Progenitor cell of endocrine pancreas (in vitro differentiated cells): ENCODE measurements around the gene LRRC26. TPM values are rescaled to one million over a fixed set of nuclear protein-coding genes. Genes with fewer than 3 reads are reported as not detected.

Experiments used
- DNase-seq: peaks from one replicate; pipeline ENCODE4 v3.0.0; 2021; ENCODE audit warnings: low spot score; ENCODE audit not compliant: unreplicated experiment
- H3K27ac Mint-ChIP-seq: 2 replicates; pipeline ENCODE4 v1.8.0; 2021; ENCODE audit warnings: mild to moderate bottlenecking, moderate library complexity, mixed read lengths
- H3K27me3 Mint-ChIP-seq: 2 replicates; pipeline ENCODE4 v1.8.0; 2021; ENCODE audit warnings: mixed read lengths
- H3K36me3 Mint-ChIP-seq: 2 replicates; pipeline ENCODE4 v1.8.0; 2022; ENCODE audit warnings: mixed read lengths; ENCODE audit not compliant: insufficient read depth
- H3K4me1 Mint-ChIP-seq: 2 replicates; pipeline ENCODE4 v1.8.0; 2021; ENCODE audit warnings: low read depth, mixed read lengths
- H3K4me3 Mint-ChIP-seq: 2 replicates; pipeline ENCODE4 v1.8.0; 2021; ENCODE audit warnings: low read depth, mild to moderate bottlenecking, moderate library complexity, mixed read lengths
- H3K9me3 Mint-ChIP-seq: 2 replicates; pipeline ENCODE4 v1.8.0; 2021; ENCODE audit warnings: low read depth, mixed read lengths
- total RNA-seq: library from RNA; stranded (reverse); gene quantifications from 2 replicates; pipeline ENCODE4 v1.2.1, GENCODE V29; 2021
- TF ChIP-seq, protein P1 (sequence below): fragments of 200-600 bp; sonication (generic); IDR thresholded peaks from one replicate; pipeline ENCODE4 v1.5.0; 2021; ENCODE audit warnings: antibody characterized with exemption, mild to moderate bottlenecking; ENCODE audit not compliant: unreplicated experiment

The LRRC26 gene
- total RNA-seq, 1 donor from 2014 or later: 0.89 TPM

- Mint-ChIP-seq H3K9me3 (no peaks in the 10 kb centered on the region), H3K27ac (no peak overlapping the region), H3K36me3 (peaks cover 6% of the 10 kb centered on the region), H3K27me3 (no peaks in the 10 kb centered on the region), H3K4me1 (peaks cover under 1% of the 10 kb centered on the region), H3K4me3 (no peak overlapping the region)
- DNase-seq: no peak
- TF ChIP-seq, protein P1, sequence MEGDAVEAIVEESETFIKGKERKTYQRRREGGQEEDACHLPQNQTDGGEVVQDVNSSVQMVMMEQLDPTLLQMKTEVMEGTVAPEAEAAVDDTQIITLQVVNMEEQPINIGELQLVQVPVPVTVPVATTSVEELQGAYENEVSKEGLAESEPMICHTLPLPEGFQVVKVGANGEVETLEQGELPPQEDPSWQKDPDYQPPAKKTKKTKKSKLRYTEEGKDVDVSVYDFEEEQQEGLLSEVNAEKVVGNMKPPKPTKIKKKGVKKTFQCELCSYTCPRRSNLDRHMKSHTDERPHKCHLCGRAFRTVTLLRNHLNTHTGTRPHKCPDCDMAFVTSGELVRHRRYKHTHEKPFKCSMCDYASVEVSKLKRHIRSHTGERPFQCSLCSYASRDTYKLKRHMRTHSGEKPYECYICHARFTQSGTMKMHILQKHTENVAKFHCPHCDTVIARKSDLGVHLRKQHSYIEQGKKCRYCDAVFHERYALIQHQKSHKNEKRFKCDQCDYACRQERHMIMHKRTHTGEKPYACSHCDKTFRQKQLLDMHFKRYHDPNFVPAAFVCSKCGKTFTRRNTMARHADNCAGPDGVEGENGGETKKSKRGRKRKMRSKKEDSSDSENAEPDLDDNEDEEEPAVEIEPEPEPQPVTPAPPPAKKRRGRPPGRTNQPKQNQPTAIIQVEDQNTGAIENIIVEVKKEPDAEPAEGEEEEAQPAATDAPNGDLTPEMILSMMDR: no peak
These were observed 41.7 kb upstream of the LRRC26 start for GRCh38 chr9:137211532-137211931.

- Mint-ChIP-seq H3K4me1 (peaks cover 21% of the 10 kb centered on the region), H3K27me3 (no peaks in the 10 kb centered on the region)
- TF ChIP-seq, protein P1: no peak
These were observed 36.8 kb upstream of the LRRC26 start for GRCh38 chr9:137206602-137207001.

GRCh38 chr9:137205126-137206069 is 35.5 kb upstream of the LRRC26 start, which contains the start of the genes NDOR1 and TMEM203:
Gene NDOR1 (plus strand): TSS chr9:137205700. CDS start chr9:137205778, 78 bp downstream.
Gene TMEM203 (minus strand): TSS chr9:137205648. CDS start chr9:137205414, 234 bp downstream.
- TF ChIP-seq, protein P1: no peak
- Mint-ChIP-seq H3K4me3 (peak within 1 kb of the TSS; percentile 93), H3K27me3 (no peaks in the 10 kb centered on the region), H3K27ac (peak within 1 kb of the TSS; percentile 93), H3K4me1 (peaks cover 25% of the 10 kb centered on the region), H3K36me3 (peaks cover 3% of the 10 kb centered on the region), H3K9me3 (no peaks in the 10 kb centered on the region)
- DNase-seq: peak; percentile 88

More at GRCh38 chr9:137206602-137207001, 36.8 kb upstream of the LRRC26 start:
- DNase-seq: no peak
- Mint-ChIP-seq H3K36me3 (peaks cover 5% of the 10 kb centered on the region), H3K9me3 (no peaks in the 10 kb centered on the region), H3K27ac (peak overlapping the region; percentile 92), H3K4me3 (peak overlapping the region; percentile 93)

DNA sequence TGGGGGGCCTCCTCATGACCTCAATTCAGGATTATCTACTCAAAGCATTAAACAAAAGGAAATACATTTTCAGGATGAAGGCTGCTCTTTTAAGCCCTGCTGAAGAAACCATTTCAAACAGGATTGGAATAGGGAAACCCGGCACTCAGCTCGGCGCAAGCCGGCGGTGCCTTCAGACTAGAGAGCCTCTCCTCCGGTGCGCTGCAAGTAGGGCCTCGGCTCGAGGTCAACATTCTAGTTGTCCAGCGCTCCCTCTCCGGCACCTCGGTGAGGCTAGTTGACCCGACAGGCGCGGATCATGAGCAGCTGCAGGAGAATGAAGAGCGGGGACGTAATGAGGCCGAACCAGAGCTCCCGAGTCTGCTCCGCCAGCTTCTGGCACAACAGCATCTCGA is 34.9 kb upstream of the LRRC26 start:
- Mint-ChIP-seq H3K36me3 (peaks cover 3% of the 10 kb centered on the region), H3K27me3 (no peaks in the 10 kb centered on the region), H3K9me3 (no peaks in the 10 kb centered on the region), H3K4me1 (peaks cover 25% of the 10 kb centered on the region), H3K4me3 (peak overlapping the region; percentile 93), H3K27ac (peak overlapping the region; percentile 93)
- TF ChIP-seq, protein P1: no peak
- DNase-seq: no peak

DNA sequence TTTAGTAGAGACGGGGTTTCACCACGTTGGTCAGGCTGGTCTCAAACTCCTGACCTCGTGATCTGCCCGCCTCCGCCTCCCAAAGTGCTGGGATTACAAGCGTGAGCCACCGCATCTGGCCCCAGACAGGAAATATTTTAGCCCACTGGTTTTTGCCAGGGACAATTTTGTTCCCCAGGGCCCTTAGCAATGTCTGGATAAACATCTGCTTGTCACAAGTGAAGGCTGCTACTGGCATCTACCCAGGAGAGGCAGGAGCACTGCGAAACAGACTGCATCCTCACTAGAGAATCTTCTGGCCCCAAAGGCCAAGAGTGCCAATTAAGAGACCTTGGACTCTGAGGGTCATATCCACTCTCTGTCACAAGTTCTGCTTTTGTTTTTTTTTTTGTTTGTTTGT is 33.1 kb upstream of the LRRC26 start:
- peak overlapping the region; percentile 24 for H3K4me3 Mint-ChIP-seq
- no peaks in the 10 kb centered on the region for H3K9me3 Mint-ChIP-seq
- H3K4me1 Mint-ChIP-seq: peaks cover 34% of the 10 kb centered on the region
- TF ChIP-seq, protein P1: no peak
- peak overlapping the region; percentile 90 for H3K27ac Mint-ChIP-seq
- no peaks in the 10 kb centered on the region for H3K27me3 Mint-ChIP-seq
- peaks cover 3% of the 10 kb centered on the region for H3K36me3 Mint-ChIP-seq
- DNase-seq: no peak
